Left renal pelvis (tissue), 4 donors: ENCODE data around the gene AFF3. TPM values are rescaled to one million over a fixed set of nuclear protein-coding genes. Genes with fewer than 3 reads are reported as not detected.
"Not testable (repeated sequence)": the region's sequence is repeated elsewhere in the genome, so short reads cannot be mapped to it uniquely, and the experiment has no call there.

Source experiments
- DNase-seq, 4 donors: peaks; one replicate each; pipeline ENCODE4 v3.0.0-alpha.2; 2013; ENCODE audit warnings: low read depth in 4 of 4, low spot score in 3 of 4
- polyA plus RNA-seq, 4 donors: library from polyadenylated mRNA; unstranded; fragments of 120-200 nt; gene quantifications; one replicate each; pipeline ENCODE4 v1.2.1, GENCODE V29; 2013; ENCODE audit not compliant: insufficient read length in 4 of 4

Gene AFF3
- polyA plus RNA-seq, 4 donors, result 19.5 to 72.9 (median 24.7) TPM

- no peak for DNase-seq
Observed at GRCh38 chr2:99543247-99543646, 599.1 kb downstream of the AFF3 start.

- DNase-seq, result no peak
Observed at GRCh38 chr2:99537910-99538485, 604.4 kb downstream of the AFF3 start.

- DNase-seq, result no peak
Observed at GRCh38 chr2:99524056-99524455, 618.3 kb downstream of the AFF3 start.

- DNase-seq, result no peak
Observed at GRCh38 chr2:99522157-99522556, 620.2 kb downstream of the AFF3 start.

- no peak for DNase-seq
Observed at GRCh38 chr2:99520813-99521212, 621.6 kb downstream of the AFF3 start.

- no peak for DNase-seq
Observed at GRCh38 chr2:99520195-99520594, 622.2 kb downstream of the AFF3 start.

GRCh38 chr2:99514357-99514756 lies 628.0 kb downstream of the AFF3 start:
- no peak for DNase-seq

GRCh38 chr2:99512181-99512591 lies 630.2 kb downstream of the AFF3 start:
- DNase-seq, result no peak

GRCh38 chr2:99509387-99509786 lies 633.0 kb downstream of the AFF3 start:
- DNase-seq, result no peak

- no peak for DNase-seq
Observed at GRCh38 chr2:99507937-99508818, 634.2 kb downstream of the AFF3 start.

- DNase-seq, result no peak
Observed at GRCh38 chr2:99504844-99505584, 637.4 kb downstream of the AFF3 start.

GRCh38 chr2:99503662-99504416 lies 638.6 kb downstream of the AFF3 start:
- not testable (repeated sequence) for DNase-seq

GRCh38 chr2:99496021-99496420 lies 646.4 kb downstream of the AFF3 start:
- DNase-seq, result no peak

Other genes starting within 250 kb of the AFF3 start
- 1 to 10 TPM; 3.0 to 5.4 (median 4.1) TPM for gene LONRF2, start 179.9 kb upstream of the AFF3 start, polyA plus RNA-seq